Colonic mucosa (tissue), 4 donors: ENCODE measurements around the gene CAMTA1. TPM values are rescaled to one million over a fixed set of nuclear protein-coding genes. Genes with fewer than 3 reads are reported as not detected.
"Not testable (repeated sequence)": the region's sequence is repeated elsewhere in the genome, so short reads cannot be mapped to it uniquely, and the experiment has no call there.

Experiments used
- DNase-seq: peaks from one replicate; pipeline ENCODE4 v3.0.0-alpha.2; 2020
- H3K27ac ChIP-seq: fragments of 200-600 bp; one replicate; pipeline ENCODE4 v1.8.0; 2021
- H3K27me3 ChIP-seq: fragments of 200-600 bp; one replicate; pipeline ENCODE4 v1.8.0; 2021
- H3K36me3 ChIP-seq: fragments of 200-600 bp; one replicate; pipeline ENCODE4 v1.8.0; 2021
- H3K4me1 ChIP-seq: fragments of 200-600 bp; one replicate; pipeline ENCODE4 v1.8.0; 2021; ENCODE audit warnings: mild to moderate bottlenecking
- H3K4me3 ChIP-seq: fragments of 200-600 bp; one replicate; pipeline ENCODE4 v1.8.0; 2021
- H3K9ac ChIP-seq, 2 donors: one replicate each; pipeline ENCODE4 v1.7.0; 2013; ENCODE audit warnings: control low read depth in 2 of 2, low read depth in 2 of 2, low read length in 2 of 2
- H3K9me3 ChIP-seq: fragments of 200-600 bp; one replicate; pipeline ENCODE4 v1.8.0; 2021
- intact Hi-C: fragments of 100-400 bp; cut with DNase I; formaldehyde crosslinking; loops from one replicate; pipeline ENCODE4 v1.14.1; 2022
- total RNA-seq, 2 donors: library from RNA; stranded (reverse); fragmentation: NEBNext Ultra II Directional in 1 of 2; extraction: Animal tissue kit (Norgen Biotek cat#: 25700) in 1 of 2; gene quantifications; one replicate each; pipeline ENCODE4 v1.2.1, GENCODE V29; 2021
- TF ChIP-seq, protein P1 (sequence below): fragments of 200-600 bp; IDR thresholded peaks from one replicate; pipeline ENCODE4 v1.8.0; 2022; ENCODE audit warnings: antibody characterized with exemption, mild to moderate bottlenecking
- donor health status: healthy.
- donor health status: DM: no; HTN: no; CAD: no.
- donor health status: DM: no; HTN: no; CAD: no.

Gene CAMTA1
- total RNA-seq, 2 donors from 2014 or later, result 76.8 to 92.8 TPM

DNA sequence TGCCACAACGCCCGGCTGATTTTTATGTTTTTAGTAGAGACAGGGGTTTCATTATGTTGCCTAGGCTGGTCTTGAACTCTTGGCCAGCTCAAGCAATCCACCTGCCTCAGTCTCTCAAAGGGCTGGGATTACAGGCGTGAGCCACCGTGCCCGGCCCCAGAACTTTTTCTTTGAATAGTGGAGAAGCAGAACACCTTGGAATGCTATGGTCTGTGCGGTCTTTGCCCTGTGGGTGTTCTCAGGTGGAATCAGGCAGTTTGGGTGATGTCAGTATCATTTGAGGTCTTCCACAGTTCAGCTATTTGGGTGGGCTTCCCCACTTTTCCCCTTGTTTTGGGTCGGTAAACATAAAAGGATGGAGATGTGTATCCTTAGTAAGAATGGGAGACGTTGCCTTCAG lies 17.6 kb downstream of the CAMTA1 start:
- H3K9me3 ChIP-seq, result no peaks in the 10 kb centered on the region
- H3K4me1 ChIP-seq, result no peaks in the 10 kb centered on the region
- no peaks in the 10 kb centered on the region for H3K36me3 ChIP-seq
- no peaks in the 10 kb centered on the region for H3K27me3 ChIP-seq
- TF ChIP-seq, protein P1, sequence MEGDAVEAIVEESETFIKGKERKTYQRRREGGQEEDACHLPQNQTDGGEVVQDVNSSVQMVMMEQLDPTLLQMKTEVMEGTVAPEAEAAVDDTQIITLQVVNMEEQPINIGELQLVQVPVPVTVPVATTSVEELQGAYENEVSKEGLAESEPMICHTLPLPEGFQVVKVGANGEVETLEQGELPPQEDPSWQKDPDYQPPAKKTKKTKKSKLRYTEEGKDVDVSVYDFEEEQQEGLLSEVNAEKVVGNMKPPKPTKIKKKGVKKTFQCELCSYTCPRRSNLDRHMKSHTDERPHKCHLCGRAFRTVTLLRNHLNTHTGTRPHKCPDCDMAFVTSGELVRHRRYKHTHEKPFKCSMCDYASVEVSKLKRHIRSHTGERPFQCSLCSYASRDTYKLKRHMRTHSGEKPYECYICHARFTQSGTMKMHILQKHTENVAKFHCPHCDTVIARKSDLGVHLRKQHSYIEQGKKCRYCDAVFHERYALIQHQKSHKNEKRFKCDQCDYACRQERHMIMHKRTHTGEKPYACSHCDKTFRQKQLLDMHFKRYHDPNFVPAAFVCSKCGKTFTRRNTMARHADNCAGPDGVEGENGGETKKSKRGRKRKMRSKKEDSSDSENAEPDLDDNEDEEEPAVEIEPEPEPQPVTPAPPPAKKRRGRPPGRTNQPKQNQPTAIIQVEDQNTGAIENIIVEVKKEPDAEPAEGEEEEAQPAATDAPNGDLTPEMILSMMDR, result no peak
- intact Hi-C loops, result no loop called here
- H3K9ac ChIP-seq, result no peak overlapping the region
- no peak overlapping the region for H3K27ac ChIP-seq
- DNase-seq, result no peak
- no peak overlapping the region for H3K4me3 ChIP-seq

DNA sequence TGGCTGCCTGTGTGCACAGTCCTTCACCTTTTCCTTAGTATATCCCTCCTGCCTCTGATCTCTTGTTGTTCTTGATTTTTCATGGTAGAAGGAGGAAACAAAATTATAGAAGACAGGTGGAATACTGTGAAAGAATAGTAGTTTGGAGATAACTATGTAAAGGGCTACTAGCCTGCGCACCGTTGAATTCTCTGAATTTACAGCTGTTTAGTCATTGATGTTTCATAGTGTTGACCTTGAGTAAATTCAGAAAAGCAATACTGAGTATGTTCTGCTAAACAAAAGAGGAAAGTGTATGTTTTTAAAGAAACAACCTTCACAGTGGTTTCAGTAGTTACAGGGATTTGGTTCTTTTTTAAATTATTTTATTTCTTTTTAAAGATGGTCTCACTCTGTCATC lies 18.1 kb downstream of the CAMTA1 start:
- Histone ChIP-seq H3K27me3 (no peaks in the 10 kb centered on the region), H3K9ac (no peak overlapping the region), H3K36me3 (no peaks in the 10 kb centered on the region), H3K27ac (no peak overlapping the region), H3K9me3 (no peaks in the 10 kb centered on the region), H3K4me3 (no peak overlapping the region), H3K4me1 (no peaks in the 10 kb centered on the region)
- intact Hi-C loops, result no loop called here
- TF ChIP-seq, protein P1, result no peak
- DNase-seq, result no peak

DNA sequence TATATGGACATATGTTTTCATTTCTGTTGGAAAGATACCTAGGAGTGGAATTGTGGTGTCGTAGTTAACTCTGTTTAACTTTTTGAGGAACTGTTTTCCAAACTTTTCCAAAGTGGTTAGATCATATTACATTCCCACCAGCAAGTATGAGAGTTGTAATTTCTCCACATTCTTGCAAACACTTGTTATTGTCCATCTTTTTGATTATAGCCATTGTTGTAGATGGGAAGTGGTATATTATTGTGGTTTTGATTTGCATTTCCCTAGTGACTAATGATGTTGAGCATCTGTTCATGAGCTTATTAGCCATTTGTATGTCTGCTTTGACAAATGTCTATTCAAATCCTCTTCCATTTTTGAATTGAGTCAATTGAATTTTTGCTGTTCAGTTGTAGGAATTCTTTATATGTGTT lies 19.8 kb downstream of the CAMTA1 start:
- Histone ChIP-seq H3K9me3 (no peaks in the 10 kb centered on the region), H3K4me1 (no peaks in the 10 kb centered on the region), H3K27ac (no peak overlapping the region), H3K27me3 (no peaks in the 10 kb centered on the region), H3K9ac (no peak overlapping the region), H3K36me3 (no peaks in the 10 kb centered on the region), H3K4me3 (no peak overlapping the region)
- intact Hi-C loops, result no loop called here
- no peak for DNase-seq
- TF ChIP-seq, protein P1, result no peak

DNA sequence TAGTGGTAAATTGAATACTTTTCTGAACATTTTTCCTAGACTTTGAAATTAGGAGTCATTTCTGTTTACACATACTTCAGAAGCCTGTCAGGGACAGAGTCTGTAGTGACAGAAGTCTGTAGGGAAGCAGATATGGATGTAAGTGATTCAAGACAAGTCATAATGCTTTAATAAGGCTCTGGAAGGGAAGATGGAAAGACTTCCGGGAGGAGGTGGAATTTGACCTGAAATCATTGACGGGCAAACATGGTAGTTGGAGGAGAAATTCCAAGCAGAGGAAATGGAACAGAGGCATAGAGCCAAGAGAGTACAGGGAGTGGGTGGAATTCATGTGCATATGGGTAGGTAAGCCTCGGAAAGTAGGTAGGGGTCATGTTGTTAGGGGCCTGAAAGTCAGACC lies 22.5 kb downstream of the CAMTA1 start:
- no peaks in the 10 kb centered on the region for H3K4me1 ChIP-seq
- no peaks in the 10 kb centered on the region for H3K36me3 ChIP-seq
- intact Hi-C loops, result no loop called here
- no peaks in the 10 kb centered on the region for H3K9me3 ChIP-seq
- TF ChIP-seq, protein P1, result no peak
- peak overlapping the region; percentile 71 for H3K27ac ChIP-seq
- H3K9ac ChIP-seq, result peak overlapping the region in 1 of 2 donors; percentile 9
- H3K27me3 ChIP-seq, result no peaks in the 10 kb centered on the region
- DNase-seq, result peak; percentile 69
- no peak overlapping the region for H3K4me3 ChIP-seq

DNA sequence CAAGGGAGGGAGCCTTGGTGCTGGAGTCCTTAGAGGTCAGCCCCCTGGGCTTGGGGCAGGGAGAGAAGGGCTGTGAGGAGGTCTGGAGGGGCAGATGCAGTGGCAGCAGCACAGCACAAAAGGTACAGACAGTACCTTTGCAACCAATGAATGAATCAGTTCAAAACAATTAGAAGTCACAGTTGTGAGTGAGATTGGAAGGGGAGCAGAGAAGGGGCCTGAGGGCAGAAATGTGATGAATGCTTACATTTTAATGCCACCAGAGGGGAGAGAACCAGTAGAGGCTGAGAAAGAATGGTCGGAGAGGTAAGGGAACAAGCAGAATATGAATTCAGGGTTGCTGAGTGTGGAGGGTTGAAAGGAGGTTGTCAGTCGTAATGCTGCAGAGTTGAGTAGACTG lies 24.2 kb downstream of the CAMTA1 start:
- intact Hi-C loops, result no loop called here
- Histone ChIP-seq H3K9ac (no peak overlapping the region), H3K36me3 (no peaks in the 10 kb centered on the region), H3K27ac (no peak overlapping the region), H3K27me3 (no peaks in the 10 kb centered on the region), H3K4me1 (no peaks in the 10 kb centered on the region), H3K9me3 (no peaks in the 10 kb centered on the region), H3K4me3 (no peak overlapping the region)
- TF ChIP-seq, protein P1, result no peak
- no peak for DNase-seq

DNA sequence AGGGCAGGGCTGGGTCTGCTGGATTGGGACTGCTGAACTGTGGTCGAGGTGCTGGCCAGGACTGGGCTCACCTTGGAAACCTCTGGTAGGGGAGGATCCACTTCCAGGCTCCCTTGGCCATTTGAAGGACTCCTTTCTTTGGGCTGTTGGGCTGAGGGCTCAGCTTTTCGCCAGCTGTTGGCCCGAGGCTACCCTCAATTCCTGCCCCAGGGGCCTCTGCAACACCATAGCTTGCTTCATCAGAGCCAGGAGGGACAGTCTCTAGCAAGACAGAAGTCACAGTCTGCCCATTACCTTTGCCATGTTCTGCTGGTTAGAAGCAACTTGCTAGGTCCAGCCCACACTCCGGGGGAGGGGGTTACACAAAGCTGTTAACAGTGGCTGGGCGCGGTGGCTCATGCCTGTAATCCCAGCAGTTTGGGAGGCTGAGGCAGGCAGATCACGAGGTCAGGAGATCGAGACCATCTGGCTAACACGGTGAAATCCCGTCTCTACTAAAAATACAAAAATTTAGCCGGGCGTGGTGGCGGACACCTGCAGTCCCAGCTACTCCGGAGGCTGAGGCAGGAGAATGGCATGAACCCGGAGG lies 25.0 kb downstream of the CAMTA1 start:
- H3K27me3 ChIP-seq, H3K36me3 ChIP-seq, intact Hi-C loops, H3K4me3 ChIP-seq, DNase-seq, H3K9ac ChIP-seq, H3K27ac ChIP-seq, H3K4me1 ChIP-seq, H3K9me3 ChIP-seq: not testable (repeated sequence)
